GM11168 (cell line): ENCODE measurements around the gene CUX1.
"Not testable (repeated sequence)": the region's sequence is repeated elsewhere in the genome, so short reads cannot be mapped to it uniquely, and the experiment has no call there.

Experiments used
- in situ Hi-C: fragments of 300-500 bp; cut with MboI; formaldehyde crosslinking; loops from one replicate; pipeline ENCODE4 v1.12.0; 2022; ENCODE audit warnings: low sequenced_read_pairs; ENCODE audit not compliant: unreplicated experiment

CUX1 gene

GRCh38 chr7:102024005-102024768 lies 206.8 kb downstream of the CUX1 start:
- in situ Hi-C loops, result no loop called here

DNA sequence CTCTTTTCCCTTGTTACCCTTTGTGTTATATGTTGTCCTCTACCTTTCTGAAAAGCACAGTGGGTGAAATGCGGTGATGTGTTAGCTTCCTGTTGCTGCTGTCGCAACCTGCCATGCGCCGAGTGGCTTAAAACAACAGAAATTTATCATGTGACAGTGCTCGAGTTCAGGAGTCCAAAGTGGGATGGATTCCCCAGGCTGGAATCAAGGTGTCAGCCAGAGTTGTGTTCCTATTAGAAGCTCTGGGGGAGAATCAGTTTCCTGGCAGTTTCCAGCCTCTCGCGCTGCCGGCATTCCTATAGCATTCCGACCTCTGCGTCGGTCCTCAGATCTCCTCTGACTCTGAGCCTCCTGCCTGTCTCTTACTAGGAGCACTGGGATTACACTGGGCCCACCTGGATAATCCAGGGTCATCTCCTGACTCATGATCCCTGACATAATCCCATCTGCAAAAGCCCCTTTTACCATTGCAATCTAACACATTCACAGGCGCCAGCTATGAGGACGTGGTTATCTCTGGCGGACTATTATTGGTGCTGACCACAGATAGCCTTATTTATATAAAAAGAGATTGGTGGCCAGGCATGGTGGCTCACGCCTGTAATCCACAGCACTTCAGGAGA lies 207.5 kb downstream of the CUX1 start:
- in situ Hi-C loops, result no loop called here

GRCh38 chr7:102025777-102026176 lies 208.4 kb downstream of the CUX1 start:
- in situ Hi-C loops, result not testable (repeated sequence)

- in situ Hi-C loops, result no loop called here
These were observed 210.9 kb downstream of the CUX1 start for GRCh38 chr7:102028206-102028826.

- in situ Hi-C loops, result no loop called here
These were observed 212.2 kb downstream of the CUX1 start for GRCh38 chr7:102029616-102030015.

DNA sequence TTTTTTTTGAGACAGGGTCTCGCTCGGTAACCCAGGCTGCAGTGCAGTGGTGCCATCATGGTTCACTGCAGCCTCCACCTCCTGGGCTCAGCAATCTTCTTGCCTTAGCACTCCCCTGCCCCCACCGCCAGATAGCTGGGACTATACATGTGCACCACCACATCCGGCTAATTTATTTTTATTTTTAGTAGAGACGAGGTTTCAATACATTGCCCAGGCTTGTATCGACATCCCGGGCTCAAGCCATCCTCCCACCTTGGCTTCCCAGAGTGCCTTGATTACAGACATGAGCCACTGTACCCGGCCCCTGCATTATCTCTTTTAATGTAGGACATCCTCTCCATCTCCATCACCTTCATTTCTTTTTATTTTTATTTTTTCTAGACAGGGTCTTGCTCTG lies 213.3 kb downstream of the CUX1 start:
- in situ Hi-C loops, result no loop called here

DNA sequence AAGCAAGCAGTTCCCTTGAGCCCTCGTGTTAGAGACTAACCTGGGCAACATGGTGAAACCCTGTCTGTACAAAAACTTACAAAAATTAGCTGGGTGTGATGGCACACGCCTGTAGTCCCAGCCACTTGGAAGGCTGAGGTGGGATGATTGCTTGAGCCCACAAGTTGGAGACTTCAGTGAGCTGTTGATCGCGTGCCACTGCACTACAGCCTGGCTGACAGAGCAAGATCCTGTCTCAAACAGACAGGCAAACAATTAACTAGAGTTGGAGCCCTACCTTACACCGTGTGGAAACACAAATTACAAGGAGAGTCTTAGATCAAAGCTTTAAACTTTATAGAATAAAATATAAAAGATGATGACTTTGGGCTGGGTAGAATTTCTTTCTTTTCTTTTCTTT lies 219.5 kb downstream of the CUX1 start:
- in situ Hi-C loops, result no loop called here

GRCh38 chr7:102039706-102040105 lies 222.3 kb downstream of the CUX1 start:
- in situ Hi-C loops, result no loop called here

GRCh38 chr7:102040569-102040968 lies 223.1 kb downstream of the CUX1 start:
- in situ Hi-C loops, result no loop called here

DNA sequence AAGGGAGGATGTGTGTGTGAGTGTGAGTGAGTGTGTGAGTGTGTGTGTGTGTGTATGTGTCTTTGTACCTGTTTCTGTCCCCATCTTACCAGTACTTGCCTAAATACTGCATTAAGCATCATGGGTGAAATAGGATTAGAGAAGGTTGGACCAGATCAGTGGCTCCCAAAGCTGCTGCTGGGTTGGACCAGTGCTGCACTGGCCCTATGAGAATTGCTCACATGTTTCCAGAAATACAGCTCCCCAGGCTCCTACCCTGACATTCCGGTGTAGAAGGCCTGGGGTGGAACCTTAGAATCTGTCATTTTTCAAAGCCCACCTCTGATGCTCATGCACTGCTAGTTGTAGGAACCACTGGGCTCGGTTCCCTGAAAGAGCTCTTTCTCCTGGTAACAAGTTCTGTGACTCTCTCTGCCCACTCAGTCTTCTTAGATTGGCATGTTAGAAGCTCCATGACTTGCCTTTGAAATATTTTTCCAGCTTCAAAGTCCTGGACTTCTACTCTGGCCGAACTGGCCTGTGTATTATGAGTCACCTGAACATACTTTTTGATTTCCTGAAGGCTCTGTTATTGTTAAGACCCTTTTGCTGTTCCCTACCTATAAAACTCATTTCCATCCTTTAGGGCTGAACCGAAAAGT lies 224.7 kb downstream of the CUX1 start:
- in situ Hi-C loops, result no loop called here

GRCh38 chr7:102042796-102043195 lies 225.4 kb downstream of the CUX1 start:
- in situ Hi-C loops, result not testable (repeated sequence)

- in situ Hi-C loops, result no loop called here
These were observed 227.2 kb downstream of the CUX1 start for GRCh38 chr7:102044641-102044983.

- in situ Hi-C loops, result no loop called here
These were observed 227.7 kb downstream of the CUX1 start for GRCh38 chr7:102044984-102045673.

DNA sequence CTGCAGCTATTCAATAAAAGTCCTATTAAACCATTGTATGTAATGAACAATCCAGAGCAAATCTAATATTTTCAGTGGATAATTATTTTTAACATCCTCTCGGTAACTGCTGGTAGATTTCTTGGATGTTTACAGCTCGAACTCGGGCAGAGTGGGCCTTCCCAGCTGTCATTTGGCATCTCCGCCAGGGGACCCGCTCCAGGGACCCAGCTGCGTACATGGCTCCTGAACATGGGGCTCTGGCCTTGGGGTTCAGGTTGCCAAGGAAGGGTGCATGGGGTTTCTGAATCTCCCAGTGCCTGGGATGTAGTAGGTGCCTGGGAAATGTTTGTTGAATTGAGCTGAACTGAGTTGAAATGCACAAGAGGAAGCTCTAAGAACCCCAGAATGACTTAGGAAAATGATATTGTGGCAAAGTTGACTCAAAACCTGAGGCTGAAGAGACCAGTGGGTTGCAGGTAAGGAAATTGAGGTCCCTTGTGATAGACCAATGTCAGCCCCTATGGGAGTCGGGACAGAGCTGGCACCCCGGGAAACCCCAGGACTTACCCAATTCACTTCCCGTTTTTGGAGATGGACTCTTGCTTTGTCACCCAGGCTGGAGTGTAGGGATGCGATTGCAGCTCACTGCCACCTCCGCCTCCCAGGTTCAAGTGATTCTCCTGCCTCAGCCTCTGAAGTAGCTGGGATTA lies 228.4 kb downstream of the CUX1 start:
- in situ Hi-C loops, result no loop called here

DNA sequence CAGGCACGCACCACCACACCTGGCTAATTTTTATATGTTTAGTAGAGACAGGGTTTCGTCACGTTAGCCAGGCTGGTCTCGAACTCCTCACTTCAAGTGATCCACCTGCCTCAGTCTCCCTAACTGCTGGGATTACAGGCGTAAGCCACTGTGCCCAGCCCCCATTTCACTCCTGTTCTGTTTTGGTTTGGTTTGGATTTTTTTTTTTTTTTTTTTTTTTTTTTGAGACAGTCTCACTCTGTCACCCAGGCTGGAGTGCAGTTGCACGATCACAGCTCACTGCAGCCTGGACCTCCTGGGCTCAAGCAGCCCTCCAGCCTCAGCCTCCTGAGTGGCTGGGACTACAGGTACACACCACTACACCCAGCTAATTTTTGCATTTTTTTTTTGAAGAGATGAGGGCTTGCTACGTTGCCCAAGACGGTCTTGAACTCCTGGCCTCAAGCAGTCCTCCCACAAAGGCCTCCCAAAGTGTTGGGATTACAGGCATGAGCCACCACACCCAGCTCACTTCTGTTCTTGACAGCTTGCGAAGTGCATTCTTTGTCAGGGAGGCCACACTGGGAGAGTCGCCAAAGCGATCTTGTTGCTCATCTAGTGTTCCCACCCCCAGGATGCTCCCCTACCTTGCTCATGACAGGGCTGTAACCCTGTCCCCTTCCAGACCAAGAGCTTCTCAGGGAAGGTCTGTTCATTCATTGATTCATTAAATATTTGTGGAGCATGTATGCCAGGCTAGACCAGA lies 229.1 kb downstream of the CUX1 start:
- in situ Hi-C loops, result no loop called here

GRCh38 chr7:102047167-102047566 lies 229.7 kb downstream of the CUX1 start:
- in situ Hi-C loops, result no loop called here

- in situ Hi-C loops, result no loop called here
These were observed 232.3 kb downstream of the CUX1 start for GRCh38 chr7:102049765-102050164.

GRCh38 chr7:102050864-102051460 lies 233.5 kb downstream of the CUX1 start:
- in situ Hi-C loops, result no loop called here

- in situ Hi-C loops, result not testable (repeated sequence)
These were observed 234.3 kb downstream of the CUX1 start for GRCh38 chr7:102051736-102052135.
